GM12874 (cell line): ENCODE data around the gene LMF2.

Experiments
- TF ChIP-seq, protein P1 (sequence below): IDR thresholded peaks from 2 replicates; pipeline ENCODE4 v1.5.1; 2011; ENCODE audit warnings: low read depth, mild to moderate bottlenecking, control low read depth, low read length, moderate library complexity; ENCODE audit not compliant: insufficient read depth

Gene LMF2

DNA sequence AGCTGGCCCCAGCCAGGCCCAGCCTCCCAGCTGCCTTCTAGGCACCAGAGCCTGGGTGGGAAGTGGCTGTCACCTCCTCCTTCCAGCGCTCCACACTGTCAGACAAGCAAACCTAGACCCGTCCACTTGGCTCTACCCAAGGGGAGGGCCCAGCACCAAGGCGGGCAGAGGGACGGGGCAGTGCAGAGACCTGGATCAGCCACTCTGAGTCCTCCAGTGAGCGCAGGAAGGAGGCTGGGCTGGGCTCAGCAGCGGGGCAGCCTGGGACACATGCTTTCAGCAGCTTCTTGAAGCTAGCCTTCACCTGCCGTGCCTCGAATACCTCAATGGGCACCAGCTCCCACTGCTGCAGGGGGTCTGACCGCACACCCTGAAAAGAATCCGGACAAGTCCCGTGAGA is 51.5 kb downstream of the LMF2 start:
- TF ChIP-seq, protein P1, sequence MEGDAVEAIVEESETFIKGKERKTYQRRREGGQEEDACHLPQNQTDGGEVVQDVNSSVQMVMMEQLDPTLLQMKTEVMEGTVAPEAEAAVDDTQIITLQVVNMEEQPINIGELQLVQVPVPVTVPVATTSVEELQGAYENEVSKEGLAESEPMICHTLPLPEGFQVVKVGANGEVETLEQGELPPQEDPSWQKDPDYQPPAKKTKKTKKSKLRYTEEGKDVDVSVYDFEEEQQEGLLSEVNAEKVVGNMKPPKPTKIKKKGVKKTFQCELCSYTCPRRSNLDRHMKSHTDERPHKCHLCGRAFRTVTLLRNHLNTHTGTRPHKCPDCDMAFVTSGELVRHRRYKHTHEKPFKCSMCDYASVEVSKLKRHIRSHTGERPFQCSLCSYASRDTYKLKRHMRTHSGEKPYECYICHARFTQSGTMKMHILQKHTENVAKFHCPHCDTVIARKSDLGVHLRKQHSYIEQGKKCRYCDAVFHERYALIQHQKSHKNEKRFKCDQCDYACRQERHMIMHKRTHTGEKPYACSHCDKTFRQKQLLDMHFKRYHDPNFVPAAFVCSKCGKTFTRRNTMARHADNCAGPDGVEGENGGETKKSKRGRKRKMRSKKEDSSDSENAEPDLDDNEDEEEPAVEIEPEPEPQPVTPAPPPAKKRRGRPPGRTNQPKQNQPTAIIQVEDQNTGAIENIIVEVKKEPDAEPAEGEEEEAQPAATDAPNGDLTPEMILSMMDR: no peak

- TF ChIP-seq, protein P1: no peak
These were observed 52.3 kb downstream of the LMF2 start for GRCh38 chr22:50455201-50455600.

DNA sequence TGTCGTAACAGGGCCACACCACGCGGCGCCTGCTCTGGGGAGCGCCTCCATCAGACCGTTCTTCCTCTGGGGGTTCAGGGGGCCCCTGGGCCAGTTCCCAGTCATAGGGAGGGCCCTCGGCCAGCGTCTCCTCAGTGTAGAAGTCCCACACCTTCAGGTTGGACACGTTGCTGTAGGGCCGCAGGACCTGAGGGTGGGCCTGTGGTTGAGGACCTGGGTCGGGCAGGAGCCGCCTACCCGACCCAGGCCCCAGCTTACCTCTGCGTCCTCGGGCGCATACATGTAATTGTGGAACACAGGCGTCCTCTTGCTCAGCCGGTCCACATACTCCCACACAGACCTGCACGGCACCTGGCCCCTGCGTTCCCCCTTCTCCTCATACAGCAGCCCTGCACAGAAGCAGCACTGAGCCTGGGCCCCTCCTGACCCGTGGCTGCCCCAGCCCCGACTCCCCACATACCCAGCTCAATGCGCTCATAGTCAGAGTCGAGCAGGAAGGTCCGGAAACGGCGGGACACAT is 52.9 kb downstream of the LMF2 start:
- TF ChIP-seq, protein P1: no peak
